K562 (cell line): ENCODE results near the gene VILL.

Experiments used
- CAMTA2 ChIP-seq: fragments of 250-450 bp; sonication (Bioruptor Pico); conservative IDR thresholded peaks from 2 replicates; pipeline ENCODE4 v1.5.1; 2022
- CBX5 ChIP-seq: IDR thresholded peaks from 2 replicates; pipeline ENCODE4 v1.6.1; 2014; ENCODE audit warnings: low read depth, borderline replicate concordance
- RAD51 ChIP-seq: fragments of 450-650 bp; IDR thresholded peaks from 2 replicates; pipeline ENCODE4 v1.7.1; 2016; ENCODE audit warnings: low read depth, mild to moderate bottlenecking, borderline replicate concordance
- USF1 ChIP-seq: sonication (generic); formaldehyde crosslinking; IDR thresholded peaks from 2 replicates; pipeline ENCODE4 v1.9.0; 2022; ENCODE audit warnings: mild to moderate bottlenecking, missing genetic modification reagents
- ZBTB7A ChIP-seq: IDR thresholded peaks from 2 replicates; pipeline ENCODE4 v1.6.1; 2011; ENCODE audit warnings: low read depth, mild to moderate bottlenecking, low read length, moderate library complexity, borderline replicate concordance; ENCODE audit not compliant: control insufficient read depth
- TF ChIP-seq, protein P1 (sequence below), 3 experiments: IDR thresholded peaks in 2 of 3; conservative IDR thresholded peaks in 1 of 3; 2 replicates each; pipeline ENCODE4 v1.5.1; 2011 to 2012; ENCODE audit warnings: low read length in 3 of 3, mild to moderate bottlenecking in 3 of 3, control low read depth in 2 of 3, improper control_type of control experiment in 1 of 3, inconsistent platforms in 1 of 3, low read depth in 1 of 3, mixed read lengths in 1 of 3, moderate library complexity in 1 of 3; ENCODE audit not compliant: insufficient read depth in 2 of 3

DNA sequence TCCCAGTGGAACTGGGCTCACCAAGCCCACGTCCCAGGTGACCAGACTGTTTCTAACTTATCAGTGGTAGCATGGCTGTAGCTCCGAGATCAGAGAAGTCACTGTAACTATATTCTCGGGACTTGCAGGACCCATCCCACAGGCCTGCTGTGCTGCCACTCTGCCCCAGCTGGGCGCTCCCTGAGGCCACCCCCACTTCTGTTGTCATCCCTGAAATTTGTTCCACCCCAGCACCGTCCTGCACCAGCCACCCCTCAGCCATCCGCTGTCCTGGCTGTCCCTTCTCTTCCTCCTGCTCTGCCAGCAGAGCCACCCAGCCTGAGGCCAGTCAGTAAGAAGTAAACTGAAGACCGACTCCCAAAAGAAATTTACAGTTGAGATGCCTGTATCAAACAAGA, 33.0 kb upstream of the VILL start:
- TF ChIP-seq, protein P1, sequence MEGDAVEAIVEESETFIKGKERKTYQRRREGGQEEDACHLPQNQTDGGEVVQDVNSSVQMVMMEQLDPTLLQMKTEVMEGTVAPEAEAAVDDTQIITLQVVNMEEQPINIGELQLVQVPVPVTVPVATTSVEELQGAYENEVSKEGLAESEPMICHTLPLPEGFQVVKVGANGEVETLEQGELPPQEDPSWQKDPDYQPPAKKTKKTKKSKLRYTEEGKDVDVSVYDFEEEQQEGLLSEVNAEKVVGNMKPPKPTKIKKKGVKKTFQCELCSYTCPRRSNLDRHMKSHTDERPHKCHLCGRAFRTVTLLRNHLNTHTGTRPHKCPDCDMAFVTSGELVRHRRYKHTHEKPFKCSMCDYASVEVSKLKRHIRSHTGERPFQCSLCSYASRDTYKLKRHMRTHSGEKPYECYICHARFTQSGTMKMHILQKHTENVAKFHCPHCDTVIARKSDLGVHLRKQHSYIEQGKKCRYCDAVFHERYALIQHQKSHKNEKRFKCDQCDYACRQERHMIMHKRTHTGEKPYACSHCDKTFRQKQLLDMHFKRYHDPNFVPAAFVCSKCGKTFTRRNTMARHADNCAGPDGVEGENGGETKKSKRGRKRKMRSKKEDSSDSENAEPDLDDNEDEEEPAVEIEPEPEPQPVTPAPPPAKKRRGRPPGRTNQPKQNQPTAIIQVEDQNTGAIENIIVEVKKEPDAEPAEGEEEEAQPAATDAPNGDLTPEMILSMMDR (IDR thresholded peaks at IDR 0.05 in 2 of 3, conservative IDR thresholded peaks at IDR 0.05 in 1 of 3; ENCODE audit: insufficient read depth in 2 of 3, low read depth in 1 of 3, low read length in 3 of 3) = no peak
- TF ChIP-seq CAMTA2 (CRISPR knock-in tag) = no peak
- no peak for TF ChIP-seq CBX5
- TF ChIP-seq USF1 (CRISPR knock-in tag) = no peak
- TF ChIP-seq RAD51 = no peak
- TF ChIP-seq ZBTB7A = no peak
